Measurements from ENCODE around the gene PXK.
"Not testable (repeated sequence)": the region's sequence is repeated elsewhere in the genome, so short reads cannot be mapped to it uniquely, and the experiment has no call there.

Gene PXK

DNA sequence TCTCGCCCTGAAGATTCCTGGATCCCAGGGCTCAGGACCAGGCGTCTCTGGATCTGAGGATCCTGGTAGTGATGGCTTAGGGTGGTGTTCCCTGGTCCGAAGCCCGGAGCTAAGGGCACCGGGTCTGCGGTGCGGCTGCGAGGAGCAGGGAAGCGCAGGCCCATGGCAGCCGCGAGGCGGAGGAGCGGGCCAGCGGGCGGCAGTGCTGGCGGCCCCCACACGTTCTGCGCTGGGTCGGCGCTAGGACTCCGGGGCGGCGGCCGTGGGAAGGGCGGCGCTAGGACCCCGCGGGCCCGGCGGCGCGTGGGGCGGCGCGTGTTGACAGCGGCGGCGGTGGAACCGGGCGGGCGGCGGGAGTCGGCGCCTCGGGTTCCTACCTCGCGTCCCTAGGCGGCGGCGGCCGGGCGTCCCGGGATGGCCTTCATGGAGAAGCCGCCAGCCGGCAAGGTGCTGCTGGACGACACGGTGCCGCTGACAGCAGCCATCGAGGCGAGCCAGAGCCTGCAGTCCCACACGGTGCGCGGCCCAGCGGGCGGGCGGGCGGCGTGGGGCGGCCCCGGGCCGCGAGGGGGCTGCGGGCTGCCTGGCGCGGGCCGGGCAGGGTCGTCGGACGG lies at the start of gene PXK:
Gene PXK, plus strand, starts transcription at position 318 of the 614 bp plus-strand sequence. Its CDS starts 97 bp downstream, at position 415.
- peak; percentile 92 for DNase-seq

DNA sequence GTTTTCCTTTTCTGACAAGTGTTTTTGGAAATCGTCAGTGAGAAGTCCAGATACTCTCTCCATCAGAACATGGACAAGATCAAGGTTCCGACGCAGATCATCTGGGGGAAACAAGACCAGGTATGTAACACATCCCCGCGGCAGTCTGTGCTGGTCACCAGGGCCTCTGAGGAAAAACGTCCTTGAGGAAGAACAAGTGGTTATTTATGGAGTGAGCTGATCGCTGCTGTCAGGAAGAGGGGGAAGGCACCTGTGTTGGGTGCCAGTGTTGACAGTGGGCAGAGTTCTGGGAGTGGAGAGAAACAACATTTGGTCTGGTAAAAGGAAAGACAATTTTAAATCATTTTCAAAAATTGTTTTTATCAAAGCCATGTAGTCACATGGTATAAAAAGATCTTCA lies 47.4 kb upstream of the PXK start:
- no peak for DNase-seq

DNA sequence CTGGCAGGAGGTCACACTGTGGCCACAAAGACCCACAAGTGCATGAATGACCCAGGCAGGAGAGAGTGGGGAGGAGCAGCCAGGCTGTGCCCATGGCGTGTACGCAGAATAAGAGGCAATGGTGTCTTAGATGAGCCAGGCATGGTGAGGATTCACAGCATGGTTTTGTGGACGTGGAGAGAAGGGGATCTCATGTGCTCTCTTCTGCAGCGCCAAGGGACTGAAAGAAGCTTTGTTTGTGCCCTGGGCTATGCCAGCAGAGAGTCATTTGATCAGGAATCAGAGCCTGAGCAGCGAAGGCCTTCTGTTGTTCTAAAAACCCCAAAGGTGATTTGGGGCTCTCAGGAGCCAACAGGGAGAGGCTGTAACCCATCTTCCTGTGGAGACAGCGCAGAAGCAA lies 45.3 kb upstream of the PXK start:
- DNase-seq = no peak

DNA sequence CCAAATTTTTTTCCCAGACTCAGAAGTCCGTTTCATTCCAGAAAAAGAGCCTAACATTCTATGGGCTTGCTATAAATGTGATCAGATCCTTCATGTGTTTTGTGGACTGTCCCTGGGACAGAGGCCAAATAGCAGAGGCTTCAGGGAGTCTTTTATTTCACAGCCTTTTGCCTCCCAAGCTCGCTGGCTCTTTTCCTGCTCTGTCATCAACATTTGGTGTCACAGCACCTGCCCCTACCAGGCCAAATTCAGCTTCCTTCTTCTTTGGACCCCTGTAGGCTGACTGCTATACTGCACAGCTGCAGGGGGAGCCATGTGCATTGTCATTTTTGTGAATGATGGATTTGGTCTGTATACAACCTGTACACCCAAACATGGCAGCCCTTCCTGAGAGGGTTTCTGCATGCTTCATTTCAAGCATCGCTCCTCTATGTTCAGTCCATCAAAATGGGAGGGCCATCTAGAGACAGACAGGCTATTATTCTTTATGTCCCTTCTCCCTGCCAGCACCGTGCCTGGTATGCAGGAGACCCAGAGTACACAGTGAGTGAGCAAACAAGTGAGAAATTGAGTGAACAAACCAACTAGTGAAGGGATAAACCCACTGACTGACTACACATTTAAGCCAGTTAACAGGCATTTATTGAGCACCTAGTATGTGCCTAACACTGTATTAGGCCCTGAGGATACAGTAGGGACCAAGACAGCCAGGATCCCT lies 44.5 kb upstream of the PXK start:
- peak; percentile 39 for DNase-seq

DNA sequence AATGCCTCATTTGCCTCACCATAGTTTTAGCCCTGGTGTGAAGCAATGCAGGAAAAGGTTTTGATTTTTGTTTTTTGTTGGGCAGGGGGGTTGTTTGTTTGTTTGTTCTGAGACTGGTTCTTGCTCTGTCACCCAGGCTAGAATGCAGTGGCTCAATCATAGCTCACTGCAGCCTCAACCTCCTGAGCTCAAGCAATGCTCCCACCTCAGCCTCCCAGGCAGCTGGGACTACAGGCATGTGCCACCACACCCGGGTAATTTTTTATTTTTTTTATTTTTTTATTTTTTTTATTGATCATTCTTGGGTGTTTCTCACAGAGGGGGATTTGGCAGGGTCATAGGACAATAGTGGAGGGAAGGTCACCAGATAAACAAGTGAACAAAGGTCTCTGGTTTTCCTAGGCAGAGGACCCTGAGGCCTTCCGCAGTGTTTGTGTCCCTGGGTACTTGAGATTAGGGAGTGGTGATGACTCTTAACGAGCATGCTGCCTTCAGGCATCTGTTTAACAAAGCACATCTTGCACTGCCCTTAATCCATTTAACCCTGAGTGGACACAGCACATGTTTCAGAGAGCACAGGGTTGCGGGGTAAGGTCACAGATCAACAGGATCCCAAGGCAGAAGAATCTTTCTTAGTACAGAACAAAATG lies 43.6 kb upstream of the PXK start:
- DNase-seq = not testable (repeated sequence)

DNA sequence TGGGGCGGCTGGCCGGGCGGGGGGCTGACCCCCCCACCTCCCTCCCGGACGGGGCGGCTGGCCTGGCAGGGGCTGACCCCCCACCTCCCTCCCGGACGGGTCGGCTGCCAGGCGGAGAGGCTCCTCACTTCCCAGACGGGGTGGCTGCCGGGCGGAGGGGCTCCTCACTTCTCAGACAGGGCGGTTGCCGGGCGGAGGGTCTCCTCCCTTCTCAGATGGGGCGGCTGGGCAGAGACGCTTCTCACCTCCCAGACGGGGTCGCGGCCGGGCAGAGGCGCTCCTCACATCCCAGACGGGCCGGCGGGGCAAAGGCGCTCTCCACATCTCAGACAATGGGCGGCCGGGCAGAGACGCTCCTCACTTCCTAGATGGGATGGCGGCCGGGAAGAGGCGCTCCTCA lies 42.2 kb upstream of the PXK start:
- DNase-seq = not testable (repeated sequence)

DNA sequence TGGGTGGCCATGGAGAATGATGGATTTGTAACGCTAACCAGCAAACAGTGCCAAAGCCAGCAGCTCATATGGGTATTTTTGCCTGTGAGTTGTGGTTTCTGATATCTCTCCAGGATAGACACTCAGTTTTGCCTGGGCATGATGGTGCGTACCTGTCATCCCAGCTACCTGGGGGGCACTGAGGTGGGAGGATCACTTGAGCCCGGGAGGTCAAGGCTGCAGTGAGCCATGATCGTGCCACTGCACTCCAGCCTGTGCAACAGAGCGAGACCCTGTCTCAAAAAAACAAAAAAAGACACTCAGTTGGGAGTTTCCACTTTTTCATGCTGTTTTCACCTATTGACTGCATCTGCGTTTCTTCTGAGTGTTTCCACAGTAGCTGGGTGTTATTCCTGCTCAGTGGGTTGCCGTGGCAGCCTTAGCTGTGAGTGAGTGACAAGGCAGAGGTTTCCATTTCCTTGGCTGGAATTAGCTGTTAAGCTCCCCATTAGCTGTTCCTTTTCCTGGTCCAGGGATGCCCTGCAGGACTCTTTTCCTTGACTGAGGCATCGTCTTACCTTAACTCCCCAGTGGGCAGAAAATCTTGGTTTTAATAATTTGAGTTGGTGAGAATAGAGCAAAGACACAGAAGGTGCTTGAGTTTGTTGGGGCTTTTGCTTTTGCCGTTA lies 40.9 kb upstream of the PXK start:
- no peak for DNase-seq

DNA sequence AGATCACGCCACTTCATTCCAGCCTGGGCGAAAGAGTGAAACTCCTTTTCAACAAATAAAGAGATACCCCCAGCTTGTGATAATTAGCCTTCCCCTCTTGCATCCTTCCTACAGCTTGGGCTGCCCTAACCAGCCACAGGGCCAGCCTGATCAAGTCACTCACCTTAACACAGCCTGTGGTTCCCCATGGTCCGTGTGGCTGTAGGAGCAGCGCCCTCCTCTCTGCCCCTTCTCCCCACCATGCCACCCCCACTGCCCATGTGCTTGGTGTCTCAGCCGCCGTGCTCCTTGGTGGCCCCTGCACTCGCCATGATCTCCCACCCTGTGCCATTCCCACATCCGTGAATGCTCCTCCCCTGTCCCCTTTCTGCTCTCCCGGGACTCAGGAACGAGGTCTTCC lies 39.8 kb upstream of the PXK start:
- DNase-seq = no peak

DNA sequence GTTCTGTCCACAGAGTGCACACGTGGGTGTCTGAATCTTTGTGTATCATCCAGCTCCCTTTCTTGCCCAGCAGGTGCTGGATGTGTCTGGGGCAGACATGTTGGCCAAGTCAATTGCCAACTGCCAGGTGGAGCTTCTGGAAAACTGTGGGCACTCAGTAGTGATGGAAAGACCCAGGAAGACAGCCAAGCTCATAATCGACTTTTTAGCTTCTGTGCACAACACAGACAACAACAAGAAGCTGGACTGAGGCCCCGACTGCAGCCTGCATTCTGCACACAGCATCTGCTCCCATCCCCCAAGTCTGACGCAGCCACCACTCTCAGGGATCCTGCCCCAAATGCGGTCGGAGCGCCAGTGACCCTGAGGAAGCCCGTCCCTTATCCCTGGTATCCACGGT lies 39.2 kb upstream of the PXK start:
- DNase-seq = no peak

DNA sequence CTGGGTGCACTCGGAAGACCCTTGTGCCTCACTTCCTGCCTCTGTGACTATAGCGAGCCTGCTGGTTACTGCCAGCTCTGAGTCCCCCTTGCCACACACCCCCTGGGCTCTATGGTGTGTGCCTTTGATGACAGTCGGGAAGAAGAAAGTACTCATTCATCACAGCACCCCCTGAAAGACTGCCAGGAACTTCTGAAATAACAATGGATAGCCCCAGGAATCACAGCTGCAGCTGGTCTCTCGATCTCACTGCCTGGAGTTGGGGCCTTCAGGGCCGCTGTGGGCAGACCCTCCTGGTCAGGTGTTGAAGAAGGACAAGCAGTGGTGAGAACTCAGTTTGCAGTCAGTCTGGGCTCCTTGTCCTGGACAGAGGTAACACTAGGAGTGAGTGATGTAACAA lies 36.4 kb upstream of the PXK start:
- no peak for DNase-seq

DNA sequence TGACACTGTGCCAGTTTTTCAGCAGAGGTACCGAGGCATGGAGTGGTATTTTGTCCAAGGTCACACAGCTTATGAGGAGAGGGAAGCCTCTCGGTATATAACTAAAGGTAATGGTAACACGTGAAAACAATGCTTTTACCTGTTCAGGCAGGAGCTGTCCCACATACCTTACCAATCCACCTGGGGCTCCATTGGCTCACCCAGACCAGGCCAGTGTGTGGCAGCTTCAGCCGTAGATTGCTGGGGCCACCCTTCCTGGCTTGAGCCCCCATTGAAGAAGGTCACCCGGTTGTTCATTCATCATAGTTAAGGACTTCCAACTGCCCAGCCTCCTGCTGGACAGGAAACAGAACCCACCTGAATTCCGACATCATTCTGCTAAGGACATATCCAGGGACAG lies 35.8 kb upstream of the PXK start:
- DNase-seq = no peak

DNA sequence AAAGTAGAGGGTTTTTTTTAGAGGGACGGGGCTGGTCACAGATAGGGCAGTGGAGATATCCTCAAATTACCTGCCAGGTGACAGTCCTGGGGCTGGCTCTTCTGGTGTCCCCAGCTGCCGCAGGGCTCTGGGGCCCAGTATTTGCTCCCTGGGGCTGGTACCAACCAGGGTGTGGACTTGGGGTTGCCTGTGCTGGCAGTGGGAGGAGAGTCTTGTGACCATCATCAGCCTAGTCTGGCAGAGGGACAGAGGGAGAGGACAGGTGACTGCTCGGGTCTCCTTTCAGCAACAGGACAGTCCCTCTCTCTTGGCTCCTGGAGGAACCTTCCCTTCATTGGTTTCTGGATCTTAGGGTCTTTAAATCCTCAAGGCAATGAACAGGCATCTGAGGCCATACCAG lies 34.5 kb upstream of the PXK start:
- DNase-seq = no peak

DNA sequence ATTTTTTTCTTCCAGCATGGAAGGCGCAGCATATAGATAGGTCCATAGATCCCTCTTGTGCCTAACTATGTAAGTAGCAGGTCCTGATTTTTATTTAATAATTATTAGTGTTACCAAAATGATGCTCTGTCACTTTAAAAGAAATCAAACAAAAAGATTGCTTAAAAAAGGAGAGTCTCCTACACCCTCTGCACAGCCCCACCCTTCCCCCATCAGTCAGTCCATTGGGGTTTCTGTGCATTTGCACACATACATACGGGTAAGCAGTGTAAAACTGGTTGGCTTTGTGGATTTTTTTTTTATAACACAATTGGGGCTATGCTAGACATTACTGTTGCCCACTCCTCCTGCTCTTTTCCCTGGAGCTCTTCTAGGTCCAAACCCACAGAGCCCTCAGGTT lies 33.6 kb upstream of the PXK start:
- no peak for DNase-seq

DNA sequence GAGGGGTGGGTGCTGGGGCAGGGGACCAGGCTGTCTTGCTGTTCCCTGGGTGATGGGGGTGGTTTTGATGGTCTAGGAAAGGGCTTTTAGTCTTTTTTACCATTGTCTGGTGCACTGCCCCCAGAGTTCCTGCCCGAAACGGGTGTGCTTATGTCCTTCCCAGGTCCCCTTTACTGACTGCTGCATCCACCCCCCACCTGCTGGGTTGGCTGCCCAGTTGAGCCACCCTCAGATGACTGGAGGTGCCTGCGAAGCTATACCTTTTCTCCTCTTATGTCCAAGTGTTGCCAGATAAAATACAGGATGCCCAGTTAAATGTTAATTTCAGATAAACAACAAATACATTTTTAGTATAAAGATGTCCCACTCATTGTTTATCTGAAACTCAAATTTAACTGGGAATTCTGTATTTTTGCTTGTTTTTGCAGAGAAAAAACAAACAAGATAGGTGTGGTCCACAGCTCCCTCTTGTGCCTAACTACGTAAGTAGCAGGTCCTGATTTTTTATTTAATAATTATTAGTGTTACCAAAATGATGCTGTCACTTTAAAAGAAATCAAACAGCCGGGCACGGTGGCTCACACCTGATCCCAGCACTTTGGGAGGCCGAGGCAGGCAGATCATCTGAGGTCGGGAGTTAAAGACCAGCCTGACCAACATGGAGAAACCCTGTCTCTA lies 32.7 kb upstream of the PXK start:
- DNase-seq = peak; percentile 56

DNA sequence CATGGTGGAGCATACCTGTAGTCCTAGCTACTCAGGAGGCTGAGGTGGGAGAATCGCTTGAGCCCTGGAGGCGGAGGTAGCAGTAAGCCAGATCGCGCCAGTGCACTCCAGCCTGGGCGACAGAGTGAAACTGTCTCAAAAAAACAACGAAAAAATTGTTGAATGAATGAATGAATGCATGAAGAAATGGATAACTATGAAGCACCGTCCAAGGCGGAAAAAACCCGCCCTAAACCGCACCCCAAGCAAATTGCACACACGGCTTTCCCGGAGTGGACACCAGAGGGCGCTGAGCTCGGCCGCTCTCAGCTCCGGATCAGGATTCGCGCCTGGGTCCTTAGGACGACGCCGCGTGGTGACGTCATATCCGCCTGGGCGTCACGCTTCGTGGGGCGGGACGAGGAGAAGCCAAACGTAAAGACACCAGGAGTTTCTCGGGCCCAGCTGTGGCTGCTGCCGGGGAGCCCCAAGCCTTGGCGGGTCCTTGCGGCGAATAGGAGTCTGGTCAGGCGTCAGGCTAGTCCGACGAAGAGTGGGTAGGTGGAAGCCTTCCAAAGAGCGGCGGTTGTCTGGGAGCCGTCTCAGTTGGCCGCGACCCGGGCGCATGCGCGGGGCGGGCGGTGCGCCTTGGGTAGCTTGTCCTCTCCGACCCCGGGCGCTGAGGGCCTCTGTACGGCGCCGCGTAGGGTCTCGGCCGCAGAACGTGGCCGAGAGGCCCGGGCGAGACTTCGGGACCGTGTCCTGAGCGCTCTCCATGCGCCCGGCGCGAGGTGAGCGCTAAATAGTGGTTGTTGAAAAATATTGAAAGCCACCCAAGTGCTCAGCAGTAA lies 26.6 kb upstream of the PXK start, which contains the start of the genes HTD2 and RPP14:
Gene HTD2, plus strand, starts transcription at position 639 of the 830 bp plus-strand sequence. CDS start 11,094 bp downstream, outside the sequence.
Gene RPP14, plus strand, starts transcription at position 364 of the 830 bp plus-strand sequence. CDS start 4,085 bp downstream, outside the sequence.
- DNase-seq = peak; percentile 99

DNA sequence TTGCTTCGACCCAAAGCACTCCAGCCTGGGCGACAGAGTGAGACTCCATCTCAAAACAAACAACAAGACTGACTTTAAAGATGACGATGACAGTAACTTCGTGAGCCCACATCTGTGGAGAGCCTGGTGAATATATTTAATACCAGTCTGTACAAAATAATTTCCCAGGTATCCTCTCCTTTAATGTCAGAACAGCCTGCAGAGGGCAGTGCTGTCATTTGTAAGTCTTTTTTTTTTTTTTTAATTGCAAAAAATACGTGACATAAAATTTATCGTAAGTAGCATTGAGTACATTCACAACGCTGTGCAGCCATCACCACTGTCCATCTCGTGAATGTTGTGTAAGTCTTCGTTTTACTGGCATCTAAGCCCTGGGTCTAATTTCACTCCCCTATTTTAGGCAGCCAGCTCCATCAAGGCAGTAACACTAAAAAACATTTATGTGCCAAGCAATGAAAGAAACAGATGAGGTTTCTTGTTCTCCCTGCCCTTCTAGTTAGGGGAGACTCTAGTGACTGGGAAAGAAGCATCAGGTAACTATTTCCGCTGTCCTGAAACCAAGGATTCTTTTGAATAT lies 25.0 kb upstream of the PXK start:
- DNase-seq = peak; percentile 89

DNA sequence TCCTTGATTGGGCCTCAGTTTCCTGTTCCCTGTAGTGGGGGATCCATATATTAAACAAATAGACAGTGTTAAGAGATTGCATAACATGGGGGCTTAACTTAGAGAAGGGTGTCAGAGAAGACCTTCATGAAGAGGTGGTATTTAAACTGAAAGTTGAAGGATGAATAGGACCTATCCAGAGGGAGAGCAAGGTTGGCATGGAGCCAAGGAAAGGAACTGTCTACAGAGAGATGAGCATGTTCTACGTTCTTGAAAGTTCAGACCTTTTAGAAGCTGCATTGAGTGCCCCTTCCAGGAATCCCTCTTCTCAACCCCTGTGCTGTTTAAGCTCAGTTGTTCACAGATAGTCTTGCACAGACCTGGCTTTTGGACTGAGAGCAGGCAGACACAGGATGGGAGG lies 24.0 kb upstream of the PXK start:
- no peak for DNase-seq

DNA sequence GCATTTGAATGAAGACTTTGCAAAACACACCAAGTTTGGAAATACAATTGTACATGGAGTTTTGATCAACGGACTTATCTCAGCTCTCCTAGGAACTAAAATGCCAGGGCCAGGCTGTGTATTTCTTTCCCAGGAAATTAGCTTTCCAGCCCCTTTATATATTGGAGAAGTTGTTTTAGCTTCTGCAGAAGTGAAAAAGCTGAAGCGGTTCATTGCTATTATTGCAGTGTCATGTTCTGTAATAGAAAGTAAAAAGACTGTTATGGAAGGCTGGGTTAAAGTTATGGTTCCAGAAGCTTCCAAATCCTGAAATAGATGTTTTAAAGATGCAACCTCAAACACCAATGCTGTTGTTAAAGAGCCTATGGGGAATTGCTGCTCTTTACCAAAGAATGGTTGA lies 14.9 kb upstream of the PXK start:
- DNase-seq = no peak

DNA sequence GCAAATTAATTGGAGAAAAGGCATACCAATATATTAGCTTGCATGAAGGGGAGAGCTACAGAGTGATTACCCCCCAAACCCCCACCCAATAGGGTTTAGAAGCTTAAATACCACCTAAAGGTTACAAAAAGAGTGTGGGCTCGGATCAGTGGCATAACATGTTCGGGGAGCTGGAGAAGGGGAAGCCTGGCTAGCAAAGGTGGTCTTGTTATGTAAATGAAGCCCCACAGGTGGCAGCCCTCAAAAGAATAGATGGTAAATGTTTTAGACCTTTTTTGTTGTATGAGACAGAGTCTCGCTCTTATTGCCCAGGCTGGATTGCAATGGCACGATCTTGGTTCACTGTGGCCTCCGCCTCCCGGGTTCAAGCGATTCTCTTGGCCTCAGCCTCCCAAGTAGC lies 10.9 kb upstream of the PXK start:
- no peak for DNase-seq

DNA sequence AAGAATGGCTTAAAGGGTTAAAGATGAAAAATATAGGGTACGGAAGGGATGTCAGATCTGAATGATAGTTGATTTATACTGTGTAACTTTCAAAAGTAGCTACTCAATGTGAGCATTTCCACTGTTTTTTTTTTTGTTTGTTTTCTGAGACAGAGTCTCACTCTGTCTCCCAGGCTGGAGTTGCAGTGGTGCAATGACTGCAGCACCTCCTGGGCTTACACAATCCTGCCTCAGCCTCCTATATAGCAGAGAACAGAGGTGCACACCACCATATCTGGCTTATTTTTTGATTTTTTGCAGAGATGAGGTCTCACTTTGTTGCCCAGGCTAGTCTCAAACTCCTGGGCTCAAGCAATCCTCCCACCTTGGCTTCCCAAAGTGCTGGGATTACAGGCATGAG lies 9.9 kb upstream of the PXK start:
- no peak for DNase-seq

DNA sequence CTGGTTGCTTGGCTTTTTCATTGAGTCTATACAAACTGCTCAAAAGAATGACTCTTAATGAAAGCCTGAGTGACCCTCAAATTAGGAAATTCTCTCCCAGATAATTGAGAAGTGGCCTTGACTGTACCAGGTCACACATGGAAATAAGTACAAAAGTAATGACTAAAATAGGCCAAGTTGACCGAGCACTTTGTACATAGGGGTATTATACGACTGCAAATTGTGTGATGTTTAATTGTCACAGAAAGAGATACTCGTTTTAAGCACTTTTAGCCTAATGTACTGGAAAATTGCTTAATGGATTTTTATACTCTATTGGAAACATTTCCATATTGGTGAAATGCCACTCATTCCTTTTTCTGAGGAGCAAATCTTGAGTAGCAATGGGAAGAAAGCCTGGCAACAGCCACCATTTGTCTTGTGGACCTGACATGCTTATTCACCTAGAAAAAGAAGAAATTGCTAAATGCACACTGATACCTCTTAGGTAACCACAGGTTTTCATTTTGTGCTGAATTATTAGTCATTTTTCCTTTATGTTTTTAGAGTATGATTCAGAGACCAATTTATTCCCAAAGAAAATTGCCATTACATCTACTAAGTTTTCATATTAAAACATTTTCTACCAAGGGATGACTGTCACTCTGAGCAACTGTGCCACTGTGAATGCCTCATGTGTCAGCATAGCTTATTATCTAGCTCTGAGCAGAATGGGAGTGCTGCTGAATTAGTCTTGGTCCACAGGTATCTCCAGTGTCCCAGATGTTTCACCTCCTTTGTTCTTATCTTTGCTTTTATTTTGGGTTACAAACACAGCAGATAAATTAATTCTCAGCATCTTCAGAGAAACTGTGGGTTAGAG lies 8.9 kb upstream of the PXK start:
- DNase-seq = peak; percentile 25
